Measurements from ENCODE around the gene SLC44A5.

SLC44A5 gene

GRCh38 chr1:75588779-75589475 lies 22.0 kb downstream of the SLC44A5 start:
- no peak for FAIRE-seq

DNA sequence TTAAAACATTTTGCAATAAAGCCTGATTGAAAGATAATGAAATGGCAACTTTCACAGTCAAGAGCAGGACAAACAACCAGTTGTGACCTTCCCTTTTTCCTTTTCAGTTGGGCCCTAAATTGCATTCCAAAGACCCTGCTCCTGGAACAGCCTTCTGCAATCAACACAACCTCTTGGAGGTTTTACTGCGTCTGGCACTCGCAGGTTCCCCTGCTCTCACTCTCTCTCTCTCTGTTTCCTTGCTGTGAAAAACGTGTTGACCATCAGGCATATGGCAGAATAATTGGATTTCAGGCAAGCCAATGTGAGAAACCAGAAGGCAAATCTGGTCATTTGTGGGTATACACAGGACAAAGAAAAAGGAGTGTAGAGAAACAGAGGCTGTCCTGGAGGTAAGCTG lies 23.2 kb downstream of the SLC44A5 start:
- FAIRE-seq, result no peak

DNA sequence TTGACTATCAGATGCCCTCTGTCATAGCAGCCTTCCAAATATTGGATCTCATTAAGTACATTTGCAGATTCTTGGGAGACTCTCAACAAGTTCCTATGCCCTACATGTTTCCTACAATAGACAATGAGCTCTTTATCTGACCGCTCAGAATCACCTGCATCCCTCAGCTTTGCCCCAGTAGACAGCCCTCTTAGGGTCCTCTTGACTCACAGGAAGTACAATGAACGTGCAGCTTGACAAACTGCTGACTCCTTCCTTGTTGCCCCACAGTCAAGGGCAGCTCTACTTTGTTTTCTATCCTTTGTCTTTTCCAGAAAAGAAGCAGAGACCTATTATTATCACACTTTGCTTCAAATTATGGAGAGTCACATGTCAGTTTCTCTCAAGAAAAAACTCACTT lies 27.6 kb downstream of the SLC44A5 start:
- no peak for FAIRE-seq

DNA sequence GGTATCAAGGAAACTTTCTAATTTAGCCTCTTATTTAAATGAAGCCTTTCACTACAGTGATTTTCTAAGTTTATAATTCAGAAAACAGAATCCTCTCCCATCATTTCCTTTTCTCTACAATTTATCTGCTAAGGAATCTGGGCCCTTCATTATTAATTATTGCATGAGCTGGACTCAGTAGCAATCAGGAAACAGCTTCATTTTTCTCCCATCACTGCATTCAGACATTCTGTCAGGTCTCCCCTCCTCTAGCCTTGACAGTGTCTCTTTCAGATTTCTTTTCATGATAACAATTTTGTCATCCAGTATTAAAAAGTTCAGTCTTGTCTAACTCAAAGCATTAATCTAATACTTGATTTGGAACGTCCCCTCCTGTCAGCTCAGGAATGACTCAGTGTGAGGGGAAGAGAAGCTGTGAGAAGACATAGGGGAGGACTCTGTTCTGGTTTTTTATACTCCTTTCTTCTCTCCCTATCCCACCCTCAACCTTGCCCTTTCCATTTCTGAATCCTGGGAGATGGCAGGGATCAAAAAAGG lies 28.1 kb downstream of the SLC44A5 start:
- FAIRE-seq, result no peak

GRCh38 chr1:75579046-75579445 lies 31.9 kb downstream of the SLC44A5 start:
- FAIRE-seq, result no peak

DNA sequence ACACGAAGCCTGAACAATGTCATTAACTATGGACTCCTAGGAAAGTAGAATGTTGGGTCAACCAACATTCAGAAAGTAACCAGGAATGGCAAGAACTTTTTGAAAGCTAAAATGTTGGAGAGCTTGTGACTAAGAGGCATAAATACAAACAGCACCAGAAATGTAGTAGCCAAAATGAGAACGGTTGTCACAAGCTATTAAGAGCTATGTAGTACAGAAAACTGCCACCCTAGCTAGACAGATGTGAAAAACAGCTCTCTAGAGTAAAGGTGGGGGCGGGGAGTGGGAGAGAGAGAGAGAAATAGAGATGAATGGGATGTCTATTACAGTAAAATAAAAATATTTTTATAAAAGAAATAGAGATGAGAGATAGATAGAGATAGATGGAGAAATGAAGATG lies 35.1 kb downstream of the SLC44A5 start:
- FAIRE-seq, result no peak

- FAIRE-seq, result no peak
Measured at GRCh38 chr1:75567191-75567590, 43.7 kb downstream of the SLC44A5 start.

DNA sequence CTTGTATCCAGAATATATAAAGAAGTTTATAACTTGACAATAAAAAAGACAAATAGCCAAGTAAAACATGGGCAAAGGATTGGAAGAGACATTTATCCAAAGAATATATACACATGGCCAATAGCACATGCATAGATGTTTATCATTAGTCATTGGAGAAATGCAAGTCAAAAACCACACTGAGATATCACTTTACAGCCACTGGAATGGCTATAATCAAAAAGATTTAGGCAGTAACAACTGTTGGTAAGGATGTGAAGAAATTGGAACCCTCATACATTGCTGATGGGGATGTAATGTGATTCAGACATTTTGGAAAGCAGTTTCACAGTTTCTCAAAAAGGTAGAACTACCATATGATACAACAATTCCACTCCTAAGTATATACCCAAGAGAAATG lies 51.1 kb downstream of the SLC44A5 start:
- no peak for FAIRE-seq

DNA sequence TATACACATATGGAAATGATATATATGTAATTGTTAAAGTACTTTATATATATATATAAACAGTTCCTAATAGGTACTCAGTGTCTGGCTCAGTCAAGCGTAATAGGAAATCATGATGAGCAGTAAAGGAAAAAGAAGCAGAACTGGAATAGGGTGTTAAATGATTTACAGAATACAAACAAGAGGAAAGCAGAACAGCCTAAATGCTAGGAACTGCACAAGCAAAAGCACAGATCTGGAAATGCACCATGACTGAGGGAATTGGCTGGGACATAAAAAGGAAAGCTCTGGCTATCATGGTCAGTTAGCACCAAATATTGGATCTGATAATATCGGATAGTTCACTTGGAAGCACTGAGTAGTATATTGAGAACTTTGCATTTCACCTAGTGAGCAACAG lies 51.8 kb downstream of the SLC44A5 start:
- no peak for FAIRE-seq

DNA sequence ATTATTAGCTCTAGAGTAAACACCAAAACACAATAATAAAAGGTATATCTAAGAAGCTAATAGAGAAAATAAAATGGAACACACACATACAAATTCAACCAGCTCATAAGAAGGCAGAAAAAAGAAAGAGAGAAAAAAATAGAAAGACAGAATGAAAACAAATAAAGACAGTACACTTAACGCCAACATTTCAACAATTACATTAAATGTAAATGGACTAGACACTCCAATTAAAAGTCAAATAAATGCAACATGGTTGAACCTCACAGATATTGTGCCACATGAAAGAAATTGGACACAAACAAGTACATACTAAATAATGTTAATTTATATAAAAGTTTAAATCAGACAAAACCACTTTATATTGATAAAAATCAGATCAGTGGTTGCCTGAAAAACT lies 56.0 kb downstream of the SLC44A5 start:
- FAIRE-seq, result no peak

GRCh38 chr1:75554181-75554580 lies 56.7 kb downstream of the SLC44A5 start:
- FAIRE-seq, result no peak

GRCh38 chr1:75550559-75550958 lies 60.4 kb downstream of the SLC44A5 start:
- no peak for FAIRE-seq

DNA sequence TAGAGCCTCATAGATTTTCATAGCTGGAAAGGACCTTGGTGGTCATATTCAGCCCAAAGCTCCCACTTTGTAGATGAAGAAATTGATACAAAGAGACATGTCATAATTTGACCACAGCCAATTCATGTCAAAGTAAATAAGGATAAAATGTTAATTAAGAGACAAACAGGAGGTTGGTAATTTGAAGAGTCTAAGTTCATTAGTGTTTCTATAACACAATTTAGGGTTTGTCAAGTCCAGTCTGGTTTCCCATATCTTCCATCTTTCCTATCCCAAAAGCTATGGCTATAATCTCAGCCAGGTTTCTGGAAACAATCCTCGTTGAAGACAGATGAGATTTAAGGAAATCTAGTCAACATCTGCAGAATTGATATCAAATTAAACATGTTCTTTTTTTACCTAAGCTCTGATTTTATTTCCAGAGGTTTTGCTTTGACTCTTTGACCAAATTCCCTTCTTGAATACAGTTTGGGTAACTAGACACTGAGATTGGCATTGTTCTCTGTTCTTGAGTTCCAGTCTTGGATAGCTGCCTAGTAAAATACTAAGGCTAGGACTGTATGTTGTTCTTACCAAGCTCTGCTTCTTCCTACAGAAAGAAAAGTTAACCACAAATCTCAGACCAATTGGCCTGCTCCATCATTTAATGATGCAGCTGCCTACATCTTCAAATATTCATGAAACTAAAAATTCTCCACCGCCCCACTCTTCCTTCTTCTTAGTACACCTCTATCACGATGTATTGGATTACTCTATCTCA lies 62.0 kb downstream of the SLC44A5 start:
- no peak for FAIRE-seq

GRCh38 chr1:75543705-75544104 lies 67.2 kb downstream of the SLC44A5 start:
- FAIRE-seq, result no peak

DNA sequence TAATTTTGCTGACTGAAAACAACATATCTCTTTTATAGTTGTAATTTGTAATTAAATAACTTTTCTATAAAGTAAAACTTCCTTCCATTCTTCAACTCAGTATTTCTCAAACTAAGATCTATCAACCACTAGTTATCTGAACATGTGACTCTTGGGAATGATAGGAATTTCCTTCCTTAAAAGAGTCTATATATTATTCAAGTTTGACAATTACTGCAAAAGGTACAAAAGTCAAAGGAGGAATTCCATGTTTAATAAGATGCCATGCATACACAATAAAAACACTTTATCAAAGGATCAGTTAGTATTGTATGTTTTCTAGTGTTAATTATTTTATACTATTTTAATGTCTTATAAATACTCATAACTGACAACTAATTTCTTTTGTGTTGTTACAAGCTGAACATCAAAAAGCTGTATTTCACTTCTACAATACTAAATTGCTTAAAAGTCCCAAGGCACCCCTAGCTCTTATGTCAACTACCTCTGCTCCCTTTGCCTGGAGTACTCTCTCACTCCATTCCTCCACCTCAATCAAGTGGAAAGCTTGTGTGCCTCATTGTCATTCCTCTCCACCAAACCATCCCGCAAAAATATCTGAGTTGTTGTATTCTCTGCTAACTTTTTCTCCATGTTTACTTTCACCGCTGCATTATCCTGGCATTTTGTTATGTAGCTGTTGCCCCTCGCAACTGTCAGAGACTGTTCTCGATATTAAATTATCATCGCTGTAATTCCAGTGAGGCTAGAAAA lies 67.9 kb downstream of the SLC44A5 start:
- no peak for FAIRE-seq

GRCh38 chr1:75539230-75540116 lies 71.4 kb downstream of the SLC44A5 start:
- no peak for FAIRE-seq

GRCh38 chr1:75533085-75533484 lies 77.8 kb downstream of the SLC44A5 start:
- no peak for FAIRE-seq

DNA sequence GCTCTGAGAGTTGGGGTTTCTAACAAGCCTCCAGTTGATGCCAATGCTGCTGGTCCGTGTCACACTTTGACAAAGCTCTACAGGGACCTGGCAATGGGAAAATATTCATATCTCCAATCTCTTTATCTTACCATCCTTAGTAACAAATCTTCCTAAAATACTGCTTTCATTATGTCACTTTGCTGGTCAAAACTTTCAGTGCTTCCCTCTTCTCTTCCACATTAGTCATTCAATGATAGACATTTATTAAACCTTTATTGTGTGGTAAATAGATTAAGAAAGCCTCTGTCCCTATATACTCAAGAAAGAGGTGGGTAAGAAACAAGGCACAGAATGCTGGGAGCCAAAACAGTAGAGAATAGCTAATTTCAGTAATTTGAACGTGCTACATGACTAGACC lies 79.3 kb downstream of the SLC44A5 start:
- FAIRE-seq, result no peak

GRCh38 chr1:75529488-75529887 lies 81.4 kb downstream of the SLC44A5 start:
- FAIRE-seq, result no peak

- no peak for FAIRE-seq
Measured at GRCh38 chr1:75528001-75528400, 82.9 kb downstream of the SLC44A5 start.

DNA sequence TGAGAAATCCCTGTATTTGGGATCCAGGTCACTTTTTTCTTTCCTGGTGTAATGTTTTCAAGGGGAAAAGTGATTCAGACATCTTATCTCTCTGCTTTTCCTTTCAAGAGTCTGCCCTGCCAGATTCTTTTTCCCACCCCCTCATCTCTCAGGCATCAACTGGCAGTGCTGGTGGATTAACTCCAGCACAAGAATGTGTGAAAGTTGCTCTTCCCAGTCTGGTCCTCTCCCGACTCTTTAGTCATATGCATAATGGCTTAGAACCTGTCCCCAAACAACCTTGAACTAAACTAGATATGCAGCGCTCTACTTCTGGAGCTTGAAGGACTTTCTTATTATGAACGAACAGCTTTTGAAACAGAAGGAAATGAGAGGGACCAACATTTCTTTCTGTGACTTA lies 88.5 kb downstream of the SLC44A5 start:
- FAIRE-seq, result no peak

- no peak for FAIRE-seq
Measured at GRCh38 chr1:75521658-75522057, 89.3 kb downstream of the SLC44A5 start.
